IPS-20b (cell line): ENCODE data around the gene TSPEAR.
A peak's percentile ranks its signal among the peaks of the same experiment; 100 is the strongest.

Experiments
- H3K27ac ChIP-seq: one replicate; pipeline ENCODE4 v1.5.1; 2013; ENCODE audit warnings: low read length
- H3K27me3 ChIP-seq: 2 replicates; pipeline ENCODE4 v1.6.1; 2013; ENCODE audit warnings: mild to moderate bottlenecking, low read length, inconsistent platforms; ENCODE audit not compliant: insufficient read depth
- H3K36me3 ChIP-seq: 2 replicates; pipeline ENCODE4 v1.6.1; 2013; ENCODE audit warnings: low read depth, mild to moderate bottlenecking, inconsistent platforms, low read length, moderate library complexity; ENCODE audit not compliant: insufficient read depth
- H3K4me1 ChIP-seq: 2 replicates; pipeline ENCODE4 v1.6.1; 2013; ENCODE audit warnings: mild to moderate bottlenecking, control low read depth, inconsistent platforms, low read length, moderate library complexity; ENCODE audit not compliant: insufficient read depth
- H3K4me3 ChIP-seq: 2 replicates; pipeline ENCODE4 v1.5.1; 2013; ENCODE audit warnings: mild to moderate bottlenecking, low read length, inconsistent platforms
- H3K9ac ChIP-seq: 2 replicates; pipeline ENCODE4 v1.6.1; 2013; ENCODE audit warnings: low read depth, mild to moderate bottlenecking, inconsistent platforms, low read length, moderate library complexity
- H3K9me3 ChIP-seq: 2 replicates; pipeline ENCODE4 v1.6.1; 2013; ENCODE audit warnings: mild to moderate bottlenecking, low read depth, low read length, inconsistent platforms; ENCODE audit not compliant: insufficient read depth

The TSPEAR gene

DNA sequence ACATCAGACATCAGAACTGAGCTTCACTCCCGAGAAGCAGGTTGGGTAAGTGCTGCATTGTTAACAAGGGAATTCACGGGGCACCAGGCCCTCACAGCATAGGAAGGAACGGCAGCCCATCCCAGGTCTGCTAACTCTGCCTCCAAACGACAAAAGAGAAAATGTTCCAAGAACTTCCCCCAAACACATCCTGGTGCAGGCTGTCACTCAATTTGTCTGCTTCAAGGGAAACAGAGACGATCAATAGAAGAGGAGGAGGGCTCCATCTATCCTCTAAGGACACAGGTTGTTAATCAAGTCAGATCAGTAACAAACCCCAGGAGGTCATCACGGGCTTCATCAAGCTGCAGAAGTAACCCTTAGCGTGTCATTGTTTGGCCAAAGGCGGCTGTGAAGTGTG, 3.5 kb upstream of the TSPEAR start:
- Histone ChIP-seq H3K4me3 (no peak overlapping the region), H3K4me1 (peaks cover 17% of the 10 kb centered on the region; the same call in 1 of the 2 replicates), H3K9me3 (no peaks in the 10 kb centered on the region), H3K27ac (no peak overlapping the region), H3K9ac (no peak overlapping the region), H3K27me3 (peaks cover 57% of the 10 kb centered on the region), H3K36me3 (no peaks in the 10 kb centered on the region)

DNA sequence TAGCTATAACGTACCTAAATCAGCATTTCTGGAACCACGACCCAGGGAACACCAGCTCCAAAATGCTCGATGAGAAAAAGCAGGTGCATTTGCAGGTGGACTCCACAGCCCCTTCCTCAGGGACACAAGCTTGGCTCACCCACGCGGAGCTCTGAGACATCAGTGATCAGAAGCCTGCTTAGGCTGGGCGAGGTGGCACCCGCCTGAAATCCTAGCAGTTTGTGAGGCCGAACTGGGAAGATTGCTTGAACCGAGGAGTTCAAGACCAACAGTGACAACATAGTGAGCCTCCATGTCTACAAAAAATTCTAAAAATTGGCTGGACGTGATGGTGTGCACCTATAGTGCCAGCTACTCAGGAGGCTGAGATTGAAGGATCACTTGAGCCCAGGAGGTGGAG, 2.5 kb upstream of the TSPEAR start:
- no peak overlapping the region for H3K27ac ChIP-seq
- no peak overlapping the region for H3K9ac ChIP-seq
- H3K9me3 ChIP-seq = no peaks in the 10 kb centered on the region
- H3K27me3 ChIP-seq = peaks cover 68% of the 10 kb centered on the region
- peaks cover 27% of the 10 kb centered on the region; the same call in 1 of the 2 replicates for H3K4me1 ChIP-seq
- H3K36me3 ChIP-seq = no peaks in the 10 kb centered on the region
- no peak overlapping the region for H3K4me3 ChIP-seq

DNA sequence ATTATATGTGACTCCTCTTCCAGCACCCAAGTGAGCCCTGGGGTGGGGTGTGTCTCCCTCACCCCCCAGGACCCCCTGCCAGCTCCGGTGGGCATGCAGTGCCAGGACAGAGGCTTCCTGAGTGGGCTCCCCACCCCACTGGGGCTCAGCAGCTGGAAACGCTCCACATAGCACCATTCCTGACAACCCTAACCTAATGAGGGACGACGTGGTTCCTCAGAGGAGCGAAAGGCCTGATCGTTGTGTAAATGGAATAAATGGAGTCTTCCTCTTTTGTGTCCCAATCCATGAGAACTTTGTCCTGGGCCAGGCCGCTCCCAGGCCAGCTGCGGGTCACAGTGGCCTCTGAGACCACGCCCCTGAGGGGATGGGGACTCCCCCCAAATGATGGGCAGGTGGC, 1.8 kb upstream of the TSPEAR start:
- H3K4me1 ChIP-seq = peaks cover 31% of the 10 kb centered on the region; the same call in 1 of the 2 replicates
- H3K27me3 ChIP-seq = peaks cover 75% of the 10 kb centered on the region
- H3K9me3 ChIP-seq = no peaks in the 10 kb centered on the region
- no peak overlapping the region for H3K27ac ChIP-seq
- H3K36me3 ChIP-seq = no peaks in the 10 kb centered on the region
- no peak overlapping the region for H3K4me3 ChIP-seq
- no peak overlapping the region for H3K9ac ChIP-seq

GRCh38 chr21:44712203-44713028, 1.0 kb upstream of the TSPEAR start:
- Histone ChIP-seq H3K4me1 (peaks cover 31% of the 10 kb centered on the region; the same call in 1 of the 2 replicates), H3K36me3 (no peaks in the 10 kb centered on the region), H3K27me3 (peaks cover 82% of the 10 kb centered on the region), H3K27ac (no peak overlapping the region), H3K4me3 (peak overlapping the region; percentile 62; the same call in 1 of the 2 replicates), H3K9ac (no peak overlapping the region), H3K9me3 (no peaks in the 10 kb centered on the region)

- H3K36me3 ChIP-seq = no peaks in the 10 kb centered on the region
- H3K27ac ChIP-seq = no peak overlapping the region
- H3K4me3 ChIP-seq = peak overlapping the region; percentile 67
- peaks cover 35% of the 10 kb centered on the region; the same call in 1 of the 2 replicates for H3K4me1 ChIP-seq
- no peaks in the 10 kb centered on the region for H3K9me3 ChIP-seq
- no peak overlapping the region for H3K9ac ChIP-seq
- peaks cover 98% of the 10 kb centered on the region for H3K27me3 ChIP-seq
Measured at GRCh38 chr21:44710756-44711326, 531 bp downstream of the TSPEAR start.

GRCh38 chr21:44710294-44710665, 1.1 kb downstream of the TSPEAR start:
- no peaks in the 10 kb centered on the region for H3K36me3 ChIP-seq
- peaks cover 35% of the 10 kb centered on the region; the same call in 1 of the 2 replicates for H3K4me1 ChIP-seq
- H3K9ac ChIP-seq = no peak overlapping the region
- H3K9me3 ChIP-seq = no peaks in the 10 kb centered on the region
- no peak overlapping the region for H3K27ac ChIP-seq
- peaks cover 94% of the 10 kb centered on the region for H3K27me3 ChIP-seq
- peak overlapping the region; percentile 67 for H3K4me3 ChIP-seq

- H3K27ac ChIP-seq = no peak overlapping the region
- H3K36me3 ChIP-seq = no peaks in the 10 kb centered on the region
- H3K9ac ChIP-seq = 0 out of 2 replicates have a peak overlapping the region, but pooled peaks have one; percentile 77
- peak overlapping the region; percentile 67 for H3K4me3 ChIP-seq
- peaks cover 91% of the 10 kb centered on the region for H3K27me3 ChIP-seq
- peaks cover 33% of the 10 kb centered on the region; the same call in 1 of the 2 replicates for H3K4me1 ChIP-seq
- H3K9me3 ChIP-seq = no peaks in the 10 kb centered on the region
Measured at GRCh38 chr21:44709426-44710293, 1.7 kb downstream of the TSPEAR start.

GRCh38 chr21:44708866-44709425, 2.4 kb downstream of the TSPEAR start:
- Histone ChIP-seq H3K36me3 (no peaks in the 10 kb centered on the region), H3K27ac (no peak overlapping the region), H3K9me3 (no peaks in the 10 kb centered on the region), H3K27me3 (peaks cover 91% of the 10 kb centered on the region), H3K4me3 (peak overlapping the region; percentile 67), H3K4me1 (peaks cover 36% of the 10 kb centered on the region), H3K9ac (peak overlapping the region; percentile 77; the same call in 1 of the 2 replicates)

GRCh38 chr21:44708213-44708865, 3.0 kb downstream of the TSPEAR start:
- H3K27ac ChIP-seq = no peak overlapping the region
- peaks cover 91% of the 10 kb centered on the region for H3K27me3 ChIP-seq
- peak overlapping the region; percentile 67 for H3K4me3 ChIP-seq
- H3K4me1 ChIP-seq = peaks cover 42% of the 10 kb centered on the region
- no peaks in the 10 kb centered on the region for H3K36me3 ChIP-seq
- H3K9me3 ChIP-seq = no peaks in the 10 kb centered on the region
- H3K9ac ChIP-seq = peak overlapping the region; percentile 77; the same call in 1 of the 2 replicates

GRCh38 chr21:44706706-44707581, 4.4 kb downstream of the TSPEAR start:
- peaks cover 82% of the 10 kb centered on the region for H3K27me3 ChIP-seq
- no peaks in the 10 kb centered on the region for H3K36me3 ChIP-seq
- peak overlapping the region; percentile 67 for H3K4me3 ChIP-seq
- peak overlapping the region; percentile 65; the same call in 1 of the 2 replicates for H3K9ac ChIP-seq
- H3K4me1 ChIP-seq = peaks cover 40% of the 10 kb centered on the region
- H3K9me3 ChIP-seq = no peaks in the 10 kb centered on the region
- no peak overlapping the region for H3K27ac ChIP-seq
